Subcutaneous adipose tissue (tissue), 4 donors: ENCODE measurements around the gene LEMD2. TPM values are rescaled to one million over a fixed set of nuclear protein-coding genes. Genes with fewer than 3 reads are reported as not detected.

Source experiments
- CTCF ChIP-seq: fragments of 450-650 bp; IDR thresholded peaks from one replicate; pipeline ENCODE4 v1.5.1; 2016; ENCODE audit warnings: low read depth, mild to moderate bottlenecking, control low read depth, antibody characterized with exemption, moderate library complexity
- total RNA-seq, 4 donors: library from RNA; depleted of rRNA; stranded (reverse); fragments of >200 nt; gene quantifications; one replicate each; pipeline ENCODE4 v1.1.0, GENCODE V29; 2016

LEMD2 gene
- total RNA-seq, 4 donors from 2014 or later, result 24.3 to 61.6 (median 40.0) TPM

- no peak for TF ChIP-seq CTCF
Observed at GRCh38 chr6:33762713-33763112, 26.2 kb downstream of the LEMD2 start.

- TF ChIP-seq CTCF, result no peak
Observed at GRCh38 chr6:33761922-33762629, 26.9 kb downstream of the LEMD2 start.

GRCh38 chr6:33761581-33761921 lies 27.4 kb downstream of the LEMD2 start:
- TF ChIP-seq CTCF, result no peak

GRCh38 chr6:33759887-33760629 lies 28.9 kb downstream of the LEMD2 start:
- no peak for TF ChIP-seq CTCF

- TF ChIP-seq CTCF, result no peak
Observed at GRCh38 chr6:33758815-33759216, 30.1 kb downstream of the LEMD2 start.

- no peak for TF ChIP-seq CTCF
Observed at GRCh38 chr6:33757906-33758305, 31.0 kb downstream of the LEMD2 start.

GRCh38 chr6:33757113-33757512 lies 31.8 kb downstream of the LEMD2 start:
- no peak for TF ChIP-seq CTCF
